Jurkat, Clone E6-1 (cell line): ENCODE data around the gene RNLS.
A peak's percentile ranks its signal among the peaks of the same experiment; 100 is the strongest.

Experiments used
- DNase-seq: peaks from one replicate; pipeline ENCODE4 v3.0.0-alpha.2; 2011; ENCODE audit warnings: low read depth, low spot score
- H3K4me3 ChIP-seq: 2 replicates; pipeline ENCODE4 v1.5.1; 2011; ENCODE audit warnings: mild to moderate bottlenecking, low read length, control low read depth, moderate library complexity

The RNLS gene

GRCh38 chr10:88259381-88259780 is 323.7 kb downstream of the RNLS start:
- no peak overlapping the region for H3K4me3 ChIP-seq
- DNase-seq, result no peak

GRCh38 chr10:88256886-88257285 is 326.2 kb downstream of the RNLS start:
- H3K4me3 ChIP-seq, result no peak overlapping the region
- no peak for DNase-seq

GRCh38 chr10:88256013-88256680 is 327.0 kb downstream of the RNLS start:
- DNase-seq, result no peak
- H3K4me3 ChIP-seq, result no peak overlapping the region

- DNase-seq, result no peak
- H3K4me3 ChIP-seq, result no peak overlapping the region
These were observed 329.0 kb downstream of the RNLS start for GRCh38 chr10:88254091-88254490.

GRCh38 chr10:88253622-88254021 is 329.5 kb downstream of the RNLS start:
- no peak overlapping the region for H3K4me3 ChIP-seq
- DNase-seq, result no peak

- H3K4me3 ChIP-seq, result no peak overlapping the region
- DNase-seq, result no peak
These were observed 330.0 kb downstream of the RNLS start for GRCh38 chr10:88253128-88253527.

- no peak for DNase-seq
- H3K4me3 ChIP-seq, result no peak overlapping the region
These were observed 333.7 kb downstream of the RNLS start for GRCh38 chr10:88249450-88249849.

GRCh38 chr10:88246675-88247074 is 336.4 kb downstream of the RNLS start:
- DNase-seq, result no peak
- no peak overlapping the region for H3K4me3 ChIP-seq

- H3K4me3 ChIP-seq, result no peak overlapping the region
- no peak for DNase-seq
These were observed 337.1 kb downstream of the RNLS start for GRCh38 chr10:88245974-88246511.

GRCh38 chr10:88244781-88245625 is 338.1 kb downstream of the RNLS start:
- peak; percentile 29 for DNase-seq
- no peak overlapping the region for H3K4me3 ChIP-seq

GRCh38 chr10:88243836-88244730 is 339.0 kb downstream of the RNLS start:
- no peak overlapping the region for H3K4me3 ChIP-seq
- no peak for DNase-seq

- no peak overlapping the region for H3K4me3 ChIP-seq
- no peak for DNase-seq
These were observed 339.8 kb downstream of the RNLS start for GRCh38 chr10:88243202-88243744.

GRCh38 chr10:88241501-88241900 is 341.6 kb downstream of the RNLS start:
- no peak for DNase-seq
- no peak overlapping the region for H3K4me3 ChIP-seq

GRCh38 chr10:88239212-88239611 is 343.9 kb downstream of the RNLS start:
- no peak for DNase-seq
- H3K4me3 ChIP-seq, result no peak overlapping the region

- H3K4me3 ChIP-seq, result no peak overlapping the region
- DNase-seq, result no peak
These were observed 344.6 kb downstream of the RNLS start for GRCh38 chr10:88238615-88238914.

GRCh38 chr10:88237896-88238614 is 345.1 kb downstream of the RNLS start:
- no peak for DNase-seq
- no peak overlapping the region for H3K4me3 ChIP-seq

GRCh38 chr10:88236121-88236743 is 346.9 kb downstream of the RNLS start:
- H3K4me3 ChIP-seq, result no peak overlapping the region
- DNase-seq, result peak; percentile 55

GRCh38 chr10:88234297-88234696 is 348.8 kb downstream of the RNLS start:
- DNase-seq, result no peak
- no peak overlapping the region for H3K4me3 ChIP-seq
